CD4-positive, alpha-beta T cell treated with Interleukin-15 for 4 hours (primary cell): Measurements from ENCODE around the gene TCFL5.

Source experiments
- DNase-seq: peaks from one replicate; pipeline ENCODE4 v3.0.0-alpha.2; 2020; ENCODE audit warnings: low spot score

Gene TCFL5

GRCh38 chr20:62861726-62862336 lies at the start of gene TCFL5:
Gene TCFL5 (minus strand): TSS chr20:62861822. CDS start chr20:62861670, 152 bp downstream.
- peak; percentile 91 for DNase-seq

DNA sequence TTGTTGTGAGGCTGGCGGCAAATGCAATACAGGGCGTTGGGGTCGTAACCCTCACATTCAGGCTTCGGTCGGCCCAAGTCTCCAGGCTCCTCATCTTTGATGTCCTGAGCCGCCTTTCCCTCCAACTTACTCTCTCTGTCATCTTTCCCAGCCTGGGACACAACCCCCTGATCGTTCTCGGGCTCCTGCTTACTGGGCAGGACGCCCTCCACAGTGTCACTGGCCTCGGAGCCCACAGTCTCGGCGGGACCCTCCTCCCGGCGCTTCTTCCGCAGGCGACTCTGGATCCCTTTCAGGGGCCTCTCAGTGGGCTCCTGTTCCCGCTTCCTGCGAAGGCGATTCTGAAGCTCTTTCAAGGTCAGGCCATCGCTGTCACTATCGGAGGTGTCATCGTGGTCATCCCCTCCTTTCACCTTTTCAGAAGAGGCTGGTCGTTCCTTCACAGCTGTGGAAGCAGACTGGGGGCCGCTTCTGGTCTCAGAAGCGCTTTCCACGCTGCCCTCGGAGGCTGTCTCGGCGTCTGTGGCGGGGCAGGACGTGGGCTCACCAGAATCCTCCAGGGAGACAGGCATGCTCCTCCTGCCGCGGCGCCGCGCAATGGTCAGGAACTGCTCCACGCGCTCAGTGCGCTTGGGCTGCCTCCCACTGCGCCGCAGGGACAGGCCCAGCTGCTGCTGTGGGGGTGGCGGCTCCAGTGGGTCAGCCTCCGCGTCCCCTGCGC lies 49.3 kb upstream of the TCFL5 start:
- no peak for DNase-seq

GRCh38 chr20:62910217-62910766 lies 48.7 kb upstream of the TCFL5 start:
- DNase-seq, result no peak

GRCh38 chr20:62908971-62909791 lies 47.6 kb upstream of the TCFL5 start:
- no peak for DNase-seq

- no peak for DNase-seq
These were observed 46.0 kb upstream of the TCFL5 start for GRCh38 chr20:62907384-62908317.

- no peak for DNase-seq
These were observed 45.2 kb upstream of the TCFL5 start for GRCh38 chr20:62906647-62907375.

GRCh38 chr20:62906209-62906608 lies 44.6 kb upstream of the TCFL5 start:
- DNase-seq, result no peak

DNA sequence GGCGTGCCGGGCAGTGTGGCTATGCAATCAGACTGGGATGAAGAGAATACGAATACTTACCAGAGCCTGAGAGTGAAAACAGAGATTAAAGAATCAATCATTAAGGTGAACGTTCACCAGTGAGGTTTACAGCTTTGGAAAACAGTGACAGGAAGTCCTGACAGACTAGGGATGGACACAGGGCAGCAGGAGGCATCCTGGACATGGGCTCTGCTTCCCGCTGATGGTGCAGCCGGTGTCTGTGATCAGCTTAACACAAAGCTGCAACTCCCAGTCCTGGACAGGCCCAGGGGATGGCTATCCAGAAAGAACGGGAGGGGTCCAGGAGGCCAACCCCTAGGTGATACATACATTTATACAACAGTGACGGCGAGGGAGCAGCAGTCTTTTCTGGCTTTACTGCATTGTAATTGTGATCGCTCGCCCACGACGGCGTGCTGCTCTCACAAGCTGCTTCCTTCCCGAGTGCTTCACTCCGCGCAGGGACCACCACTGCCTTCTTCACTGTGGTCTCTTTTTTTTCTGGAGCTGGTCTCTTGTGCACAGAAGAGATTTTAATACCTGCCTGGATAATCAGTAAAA lies 44.0 kb upstream of the TCFL5 start:
- DNase-seq, result no peak

- DNase-seq, result no peak
These were observed 41.4 kb upstream of the TCFL5 start for GRCh38 chr20:62902926-62903615.

GRCh38 chr20:62901891-62902290 lies 40.3 kb upstream of the TCFL5 start:
- DNase-seq, result no peak

- no peak for DNase-seq
These were observed 39.3 kb upstream of the TCFL5 start for GRCh38 chr20:62900692-62901584.

GRCh38 chr20:62900052-62900691 lies 38.5 kb upstream of the TCFL5 start:
- DNase-seq, result peak; percentile 79

DNA sequence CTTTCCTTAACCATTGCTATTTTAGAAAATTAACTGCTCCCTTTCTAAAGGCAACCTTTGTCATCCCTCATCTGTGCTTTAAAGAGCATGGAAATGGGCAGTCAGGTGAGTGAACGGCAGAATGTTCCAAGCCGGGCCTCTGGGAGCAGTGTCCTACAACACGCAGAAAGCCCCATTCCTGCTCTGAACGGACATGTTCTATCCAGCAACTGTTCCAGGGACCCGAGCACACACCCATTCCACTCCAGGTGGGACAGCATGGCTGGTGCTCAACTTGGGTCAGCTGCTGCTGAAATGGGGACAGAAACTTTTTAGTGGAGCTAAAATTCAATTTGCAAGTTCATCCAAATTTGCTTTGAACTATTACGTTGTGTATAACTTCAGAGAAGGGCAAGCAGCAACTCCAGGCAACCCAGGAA lies 38.0 kb upstream of the TCFL5 start:
- DNase-seq, result no peak

DNA sequence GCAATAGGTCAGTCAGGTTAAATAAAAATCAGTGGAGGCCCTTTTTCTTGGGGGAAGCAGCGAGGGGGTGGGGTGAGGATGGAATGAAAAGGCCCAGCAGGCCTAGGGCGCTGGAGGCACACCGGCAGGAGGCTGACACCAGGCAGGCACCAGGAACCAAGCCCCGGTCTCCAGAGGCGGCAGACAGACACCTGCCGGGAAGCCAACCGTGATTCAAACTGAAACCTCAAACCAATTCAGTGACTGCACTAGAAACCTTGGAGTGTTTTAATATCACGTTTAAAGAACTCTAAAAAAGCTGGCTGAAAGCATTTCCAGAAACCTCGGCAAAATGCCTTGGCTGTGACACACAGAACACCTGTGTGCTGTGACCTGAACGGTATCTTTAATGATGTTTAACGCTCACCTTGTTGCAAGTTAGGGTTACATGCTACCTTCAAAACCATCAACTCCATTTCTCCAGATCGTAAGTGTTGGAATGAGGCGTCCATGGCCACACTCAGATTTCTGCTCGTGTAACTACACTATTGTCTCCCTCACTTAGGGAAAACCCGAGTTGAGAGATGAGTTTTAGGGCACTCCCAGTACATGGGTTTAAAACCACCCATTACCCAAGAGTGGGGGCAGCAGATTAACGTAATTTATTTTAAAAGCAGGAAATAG lies 37.5 kb upstream of the TCFL5 start:
- no peak for DNase-seq

DNA sequence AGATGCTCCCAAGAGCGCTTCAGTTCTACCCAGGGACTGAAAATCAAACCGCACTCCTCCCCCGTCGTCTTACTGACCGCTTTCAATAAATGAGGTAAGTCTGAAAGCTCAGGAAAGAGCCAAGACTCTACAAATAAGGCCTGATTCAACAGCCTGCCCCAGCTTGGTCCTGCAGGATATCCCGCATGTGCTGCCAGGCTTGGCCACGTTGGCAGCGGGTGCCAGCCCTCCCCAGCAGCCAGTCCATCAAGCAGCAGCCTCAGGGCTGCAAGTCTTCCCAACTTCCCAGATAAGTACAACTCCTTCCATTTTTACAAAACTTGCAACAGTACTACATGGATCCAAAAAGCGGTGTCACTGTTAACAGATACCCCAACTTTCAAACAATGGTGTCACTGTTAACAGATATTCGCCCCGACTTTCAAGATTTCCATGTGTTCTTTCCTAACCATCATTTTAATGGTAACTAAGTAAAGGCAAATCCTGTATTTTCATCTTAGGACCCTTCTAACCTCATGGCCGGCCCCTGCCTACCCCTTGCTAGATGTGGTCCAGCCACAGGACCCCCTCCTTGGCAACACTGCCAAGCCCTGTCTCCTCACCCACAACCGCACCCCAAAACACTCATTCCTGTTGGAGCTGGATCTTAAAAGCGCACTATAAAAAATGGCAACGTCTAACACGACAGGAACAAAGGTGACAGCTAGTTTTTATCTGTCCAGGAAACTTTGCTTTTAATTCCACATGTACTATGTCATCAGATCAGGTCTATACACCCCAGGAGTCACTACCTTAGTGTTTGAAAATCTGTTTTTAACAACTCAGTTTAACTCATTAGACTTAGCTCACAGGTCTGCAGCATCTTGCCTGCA lies 36.7 kb upstream of the TCFL5 start:
- no peak for DNase-seq

DNA sequence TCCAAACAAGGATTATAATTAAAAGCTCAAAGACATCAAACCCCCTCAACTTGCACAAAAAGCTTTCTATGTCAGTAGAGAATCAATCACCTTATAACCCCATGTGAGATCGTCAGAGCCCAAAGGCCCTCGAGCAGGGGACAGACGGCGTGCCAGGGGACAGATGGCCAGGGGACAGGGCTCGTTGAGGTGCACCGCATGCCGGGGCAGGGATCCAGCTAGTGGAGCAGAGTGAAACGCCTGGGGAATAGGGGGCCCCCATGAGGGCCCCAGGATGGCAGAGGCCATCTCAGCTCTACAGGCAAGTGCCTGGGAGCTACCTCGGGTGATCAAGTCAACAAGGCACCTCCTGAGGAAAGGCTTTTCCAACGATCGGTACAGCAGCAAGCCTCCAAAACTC lies 36.0 kb upstream of the TCFL5 start:
- no peak for DNase-seq

DNA sequence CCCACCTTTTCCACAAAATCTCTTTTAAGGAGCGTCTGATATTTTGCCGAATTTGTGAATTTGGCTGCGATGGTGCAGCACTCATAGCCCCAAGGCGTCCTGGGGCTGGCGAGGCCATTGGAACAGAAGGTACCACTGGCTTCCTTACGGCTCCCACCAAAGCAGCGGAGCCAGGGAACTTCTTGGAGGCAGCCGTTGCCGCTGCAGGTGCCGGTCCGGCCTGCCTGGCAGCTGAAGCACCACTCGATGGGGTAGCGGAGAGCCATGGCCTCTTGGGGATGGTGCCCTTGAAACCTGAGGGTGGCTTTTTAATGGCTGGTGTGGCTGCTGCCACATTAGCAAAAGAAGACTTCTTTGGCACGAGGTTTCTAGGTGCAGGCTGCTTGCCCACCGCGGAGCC lies 34.9 kb upstream of the TCFL5 start:
- DNase-seq, result no peak
